MM.1S (cell line): ENCODE results near the gene IPO9.

Experiments used
- DNase-seq: peaks from one replicate; pipeline ENCODE4 v3.0.0-alpha.2; 2015
- H2AFZ ChIP-seq: fragments of 300-600 bp; sonication (generic); 2 replicates; pipeline ENCODE4 v1.6.0; 2016; ENCODE audit warnings: antibody characterized with exemption, low read length
- H3F3A ChIP-seq: fragments of 300-600 bp; sonication (generic); 2 replicates; pipeline ENCODE4 v1.6.1; 2016; ENCODE audit warnings: mild to moderate bottlenecking, antibody characterized with exemption, low read length, moderate library complexity, mixed read lengths; ENCODE audit not compliant: insufficient read depth
- H3K27ac ChIP-seq: fragments of 300-600 bp; sonication (generic); 2 replicates; pipeline ENCODE4 v1.5.1; 2016; ENCODE audit warnings: mild to moderate bottlenecking, low read length
- H3K27me3 ChIP-seq: fragments of 300-600 bp; sonication (generic); replicated peaks from 2 replicates; pipeline ENCODE4 v1.6.0; 2016; ENCODE audit warnings: low read length; ENCODE audit not compliant: insufficient read depth
- H3K36me3 ChIP-seq: fragments of 300-600 bp; sonication (generic); replicated peaks from 2 replicates; pipeline ENCODE4 v1.6.1; 2016; ENCODE audit warnings: mild to moderate bottlenecking, low read length, mixed read lengths; ENCODE audit not compliant: insufficient read depth
- H3K4me1 ChIP-seq: fragments of 300-600 bp; sonication (generic); 2 replicates; pipeline ENCODE4 v1.6.1; 2016; ENCODE audit warnings: low read length, mixed read lengths
- H3K4me2 ChIP-seq: fragments of 300-600 bp; sonication (generic); 2 replicates; pipeline ENCODE4 v1.6.0; 2016; ENCODE audit warnings: low read depth, low read length
- H3K4me3 ChIP-seq: fragments of 300-600 bp; sonication (generic); 2 replicates; pipeline ENCODE4 v1.5.1; 2016; ENCODE audit warnings: low read length, mixed read lengths
- H3K79me2 ChIP-seq: fragments of 300-600 bp; sonication (generic); 2 replicates; pipeline ENCODE4 v1.6.1; 2016; ENCODE audit warnings: mixed run types, low read length, mixed read lengths
- H3K9ac ChIP-seq: fragments of 300-600 bp; sonication (generic); 2 replicates; pipeline ENCODE4 v1.6.1; 2016; ENCODE audit warnings: low read length, mixed read lengths
- H3K9me2 ChIP-seq: fragments of 300-600 bp; sonication (generic); replicated peaks from 2 replicates; pipeline ENCODE4 v1.6.1; 2016; ENCODE audit warnings: mild to moderate bottlenecking, low read length, mixed read lengths; ENCODE audit not compliant: insufficient read depth
- H3K9me3 ChIP-seq: fragments of 300-600 bp; sonication (generic); replicated peaks from 2 replicates; pipeline ENCODE4 v1.6.1; 2016; ENCODE audit warnings: mild to moderate bottlenecking, low read length, mixed read lengths; ENCODE audit not compliant: insufficient read depth
- H4K20me1 ChIP-seq: fragments of 300-600 bp; sonication (generic); 2 replicates; pipeline ENCODE4 v1.6.1; 2016; ENCODE audit warnings: mild to moderate bottlenecking, low read length, moderate library complexity, mixed read lengths; ENCODE audit not compliant: insufficient read depth
- CTCF ChIP-seq: fragments of 300-600 bp; sonication (generic); IDR thresholded peaks from 2 replicates; pipeline ENCODE4 v1.5.1; 2016; ENCODE audit warnings: antibody characterized with exemption, low read length, mixed read lengths
- EZH2 ChIP-seq: fragments of 300-600 bp; sonication (generic); optimal IDR thresholded peaks from 2 replicates; pipeline ENCODE3; 2017; ENCODE audit warnings: low read depth, mild to moderate bottlenecking, antibody characterized with exemption, low read length, mixed read lengths
- EZH2phosphoT487 ChIP-seq: fragments of 300-600 bp; sonication (generic); IDR thresholded peaks from 2 replicates; pipeline ENCODE4 v1.6.1; 2018; ENCODE audit warnings: antibody characterized with exemption, low read length

Gene IPO9

GRCh38 chr1:201887116-201887866 lies 58.3 kb downstream of the IPO9 start:
- H3K36me3 ChIP-seq = no peaks in the 10 kb centered on the region
- H3K4me3 ChIP-seq = no peak overlapping the region
- no peak overlapping the region for H3K9ac ChIP-seq
- H2AFZ ChIP-seq = no peak overlapping the region
- no peaks in the 10 kb centered on the region for H3K79me2 ChIP-seq
- H3K27me3 ChIP-seq = peaks cover 16% of the 10 kb centered on the region; the same call in 1 of the 2 replicates
- no peak for DNase-seq
- peaks cover 14% of the 10 kb centered on the region; the same call in 1 of the 2 replicates for H3F3A ChIP-seq
- peaks cover 24% of the 10 kb centered on the region for H3K4me1 ChIP-seq
- no peaks in the 10 kb centered on the region for H3K9me3 ChIP-seq
- H3K27ac ChIP-seq = no peak overlapping the region
- H4K20me1 ChIP-seq = no peaks in the 10 kb centered on the region
- TF ChIP-seq EZH2phosphoT487 = no peak
- TF ChIP-seq EZH2 = no peak
- no peak for TF ChIP-seq CTCF
- H3K4me2 ChIP-seq = no peak overlapping the region
- H3K9me2 ChIP-seq = no peaks in the 10 kb centered on the region

- Histone ChIP-seq H3F3A (0 out of 2 replicates have a peak, but pooled peaks cover 10% of the 10 kb centered on the region), H3K9ac (peak within 1 kb of the TSS; percentile 24; the same call in 1 of the 2 replicates), H3K4me2 (peak within 1 kb of the TSS; percentile 78)
Observed at GRCh38 chr1:201888282-201889089, 59.5 kb downstream of the IPO9 start, which contains the start of gene SHISA4. TSS of gene SHISA4 (plus strand) at chr1:201888898. CDS start at chr1:201888995, 97 bp downstream.

More at GRCh38 chr1:201888282-201889089, 59.5 kb downstream of the IPO9 start, which contains the start of gene SHISA4:
- no peaks in the 10 kb centered on the region for H3K79me2 ChIP-seq
- DNase-seq = no peak
- no peaks in the 10 kb centered on the region for H4K20me1 ChIP-seq
- no peaks in the 10 kb centered on the region for H3K36me3 ChIP-seq
- peaks cover 16% of the 10 kb centered on the region; the same call in 1 of the 2 replicates for H3K27me3 ChIP-seq
- H3K4me1 ChIP-seq = peaks cover 12% of the 10 kb centered on the region
- peak within 1 kb of the TSS; percentile 61 for H3K4me3 ChIP-seq
- H3K9me3 ChIP-seq = no peaks in the 10 kb centered on the region
- no peak within 1 kb of the TSS for H3K27ac ChIP-seq
- H3K9me2 ChIP-seq = no peaks in the 10 kb centered on the region
- no peak for TF ChIP-seq EZH2
- no peak for TF ChIP-seq EZH2phosphoT487
- TF ChIP-seq CTCF = no peak
- peak within 1 kb of the TSS; percentile 75 for H2AFZ ChIP-seq
